Breast epithelium (tissue), 4 donors: ENCODE measurements around the gene ADAM30. TPM values are rescaled to one million over a fixed set of nuclear protein-coding genes. Genes with fewer than 3 reads are reported as not detected.
A peak's percentile ranks its signal among the peaks of the same experiment; 100 is the strongest.

Experiments used
- DNase-seq, 2 donors: peaks; one replicate each; pipeline ENCODE4 v3.0.0-alpha.2; 2019; ENCODE audit warnings: low spot score in 2 of 2
- H3K27ac ChIP-seq, 2 donors: fragments of 200-600 bp; sonication (generic) in 1 of 2; one replicate each; pipeline ENCODE4 v1.5.1; 2016 to 2019; ENCODE audit warnings: mild to moderate bottlenecking in 1 of 2
- H3K27me3 ChIP-seq, 2 donors: fragments of 200-600 bp; sonication (generic) in 1 of 2; one replicate each; pipeline versions ENCODE4 v1.5.1 to v1.6.0; 2017 to 2019; ENCODE audit warnings: control low read depth in 1 of 2, mild to moderate bottlenecking in 1 of 2
- H3K36me3 ChIP-seq: fragments of 200-600 bp; one replicate; pipeline ENCODE4 v1.5.1; 2019
- H3K4me1 ChIP-seq, 2 donors: fragments of 200-600 bp; sonication (generic); one replicate each; pipeline ENCODE4 v1.5.1; 2016 to 2019; ENCODE audit warnings: control low read depth in 1 of 2
- H3K4me3 ChIP-seq, 3 donors: fragments of 200-600 bp; sonication (generic); 1 replicate in 2 of 3; 2 replicates in 1 of 3; pipeline ENCODE4 v1.5.1; 2016 to 2019; ENCODE audit warnings: mild to moderate bottlenecking in 3 of 3, moderate library complexity in 2 of 3
- H3K9me3 ChIP-seq, 2 donors: fragments of 200-600 bp; sonication (generic) in 1 of 2; one replicate each; pipeline ENCODE4 v1.5.1; 2016 to 2019; ENCODE audit warnings: control low read depth in 1 of 2
- POLR2A ChIP-seq: fragments of 450-650 bp; IDR thresholded peaks from one replicate; pipeline ENCODE4 v1.6.1; 2016; ENCODE audit warnings: antibody characterized with exemption, mild to moderate bottlenecking, moderate library complexity
- POLR2AphosphoS5 ChIP-seq, 3 donors: sonication (generic); formaldehyde crosslinking; IDR thresholded peaks; one replicate each; pipeline ENCODE4 v1.6.1; 2017; ENCODE audit warnings: antibody characterized with exemption in 3 of 3
- intact Hi-C: fragments of 100-400 bp; cut with DNase I; formaldehyde crosslinking; loops from one replicate; pipeline ENCODE4 v1.15.1; 2023; ENCODE audit warnings: low total_unique reads
- total RNA-seq, 3 donors: library from RNA; depleted of rRNA; stranded (reverse); fragments of >200 nt; gene quantifications; one replicate each; pipeline ENCODE4 v1.1.0, GENCODE V29; 2016
- TF ChIP-seq, protein P1 (sequence below), 3 donors: fragments of 450-650 bp; IDR thresholded peaks; one replicate each; pipeline ENCODE4 v1.5.1; 2016 to 2017; ENCODE audit warnings: antibody characterized with exemption in 3 of 3, mild to moderate bottlenecking in 3 of 3, moderate library complexity in 3 of 3

Gene ADAM30
- total RNA-seq, 3 donors from 2014 or later, result not detected

DNA sequence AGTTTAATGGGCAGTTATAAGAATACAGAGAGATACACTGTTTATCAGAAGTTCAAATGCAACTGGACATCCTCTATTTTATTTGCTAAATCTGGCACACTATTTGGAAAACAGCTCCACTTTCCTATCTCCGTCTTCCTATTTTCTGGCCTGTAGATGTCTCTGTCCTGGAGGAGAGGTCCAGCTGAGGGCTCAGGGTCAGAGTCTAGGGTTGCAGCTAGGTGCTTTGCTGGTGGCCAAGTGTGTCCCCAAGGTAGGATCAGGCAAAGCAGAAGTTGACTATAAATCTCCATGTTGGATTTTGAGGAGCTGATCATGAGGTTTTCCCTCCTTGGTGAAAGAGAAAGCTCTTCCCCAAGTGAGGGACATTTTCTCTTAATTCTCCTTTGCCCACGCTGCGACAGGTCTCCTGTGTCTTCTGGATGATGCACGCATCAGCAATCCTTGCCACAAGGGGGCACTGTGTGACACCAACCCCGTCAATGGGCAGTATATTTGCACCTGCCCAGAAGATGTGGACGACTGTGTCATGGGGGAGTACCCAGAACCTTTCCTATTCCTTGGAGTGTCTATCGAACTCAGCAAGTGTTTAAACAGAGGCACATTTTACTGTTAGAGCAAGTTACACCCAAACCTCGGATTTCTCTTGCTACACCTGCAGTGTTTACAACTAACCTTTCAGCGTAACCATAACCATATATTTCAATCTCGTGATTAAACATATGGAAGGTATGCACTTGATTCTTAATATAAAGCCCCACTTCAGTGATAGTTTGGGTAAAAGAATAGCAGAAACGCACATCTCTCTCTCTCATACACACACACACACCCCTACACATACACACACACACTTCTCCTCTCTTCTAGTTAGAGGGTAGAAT lies 10.2 kb downstream of the ADAM30 start:
- Histone ChIP-seq H3K9me3 (no peaks in the 10 kb centered on the region), H3K27ac (no peak overlapping the region), H3K36me3 (no peaks in the 10 kb centered on the region), H3K4me3 (no peak overlapping the region), H3K27me3 (no peaks in the 10 kb centered on the region), H3K4me1 (no peaks in the 10 kb centered on the region)
- TF ChIP-seq, protein P1, sequence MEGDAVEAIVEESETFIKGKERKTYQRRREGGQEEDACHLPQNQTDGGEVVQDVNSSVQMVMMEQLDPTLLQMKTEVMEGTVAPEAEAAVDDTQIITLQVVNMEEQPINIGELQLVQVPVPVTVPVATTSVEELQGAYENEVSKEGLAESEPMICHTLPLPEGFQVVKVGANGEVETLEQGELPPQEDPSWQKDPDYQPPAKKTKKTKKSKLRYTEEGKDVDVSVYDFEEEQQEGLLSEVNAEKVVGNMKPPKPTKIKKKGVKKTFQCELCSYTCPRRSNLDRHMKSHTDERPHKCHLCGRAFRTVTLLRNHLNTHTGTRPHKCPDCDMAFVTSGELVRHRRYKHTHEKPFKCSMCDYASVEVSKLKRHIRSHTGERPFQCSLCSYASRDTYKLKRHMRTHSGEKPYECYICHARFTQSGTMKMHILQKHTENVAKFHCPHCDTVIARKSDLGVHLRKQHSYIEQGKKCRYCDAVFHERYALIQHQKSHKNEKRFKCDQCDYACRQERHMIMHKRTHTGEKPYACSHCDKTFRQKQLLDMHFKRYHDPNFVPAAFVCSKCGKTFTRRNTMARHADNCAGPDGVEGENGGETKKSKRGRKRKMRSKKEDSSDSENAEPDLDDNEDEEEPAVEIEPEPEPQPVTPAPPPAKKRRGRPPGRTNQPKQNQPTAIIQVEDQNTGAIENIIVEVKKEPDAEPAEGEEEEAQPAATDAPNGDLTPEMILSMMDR (IDR thresholded peaks at IDR 0.05), result peak in 2 of 3 donors; percentile 54 to 56
- TF ChIP-seq POLR2AphosphoS5 (IDR thresholded peaks at IDR 0.05) (no peak), POLR2A (no peak)
- peak in 1 of 2 donors; percentile 67 for DNase-seq
- intact Hi-C loops, result no loop called here

GRCh38 chr1:119884711-119885110 lies 11.6 kb downstream of the ADAM30 start:
- intact Hi-C loops, result no loop called here
- Histone ChIP-seq H3K27ac (no peak overlapping the region), H3K36me3 (no peaks in the 10 kb centered on the region), H3K27me3 (no peaks in the 10 kb centered on the region), H3K9me3 (no peaks in the 10 kb centered on the region), H3K4me3 (no peak overlapping the region), H3K4me1 (no peaks in the 10 kb centered on the region)
- TF ChIP-seq, protein P1 (IDR thresholded peaks at IDR 0.05), result no peak
- TF ChIP-seq POLR2AphosphoS5 (IDR thresholded peaks at IDR 0.05) (no peak), POLR2A (no peak)
- DNase-seq, result no peak

- H3K4me1 ChIP-seq, result no peaks in the 10 kb centered on the region
- no peaks in the 10 kb centered on the region for H3K27me3 ChIP-seq
- intact Hi-C loops, result no loop called here
- no peaks in the 10 kb centered on the region for H3K36me3 ChIP-seq
- no peak overlapping the region for H3K4me3 ChIP-seq
- TF ChIP-seq POLR2A, result no peak
- TF ChIP-seq, protein P1 (IDR thresholded peaks at IDR 0.05), result no peak
- TF ChIP-seq POLR2AphosphoS5 (IDR thresholded peaks at IDR 0.05), result no peak
- DNase-seq, result no peak
- no peaks in the 10 kb centered on the region for H3K9me3 ChIP-seq
- H3K27ac ChIP-seq, result no peak overlapping the region
Observed at GRCh38 chr1:119883826-119884225, 12.5 kb downstream of the ADAM30 start.

DNA sequence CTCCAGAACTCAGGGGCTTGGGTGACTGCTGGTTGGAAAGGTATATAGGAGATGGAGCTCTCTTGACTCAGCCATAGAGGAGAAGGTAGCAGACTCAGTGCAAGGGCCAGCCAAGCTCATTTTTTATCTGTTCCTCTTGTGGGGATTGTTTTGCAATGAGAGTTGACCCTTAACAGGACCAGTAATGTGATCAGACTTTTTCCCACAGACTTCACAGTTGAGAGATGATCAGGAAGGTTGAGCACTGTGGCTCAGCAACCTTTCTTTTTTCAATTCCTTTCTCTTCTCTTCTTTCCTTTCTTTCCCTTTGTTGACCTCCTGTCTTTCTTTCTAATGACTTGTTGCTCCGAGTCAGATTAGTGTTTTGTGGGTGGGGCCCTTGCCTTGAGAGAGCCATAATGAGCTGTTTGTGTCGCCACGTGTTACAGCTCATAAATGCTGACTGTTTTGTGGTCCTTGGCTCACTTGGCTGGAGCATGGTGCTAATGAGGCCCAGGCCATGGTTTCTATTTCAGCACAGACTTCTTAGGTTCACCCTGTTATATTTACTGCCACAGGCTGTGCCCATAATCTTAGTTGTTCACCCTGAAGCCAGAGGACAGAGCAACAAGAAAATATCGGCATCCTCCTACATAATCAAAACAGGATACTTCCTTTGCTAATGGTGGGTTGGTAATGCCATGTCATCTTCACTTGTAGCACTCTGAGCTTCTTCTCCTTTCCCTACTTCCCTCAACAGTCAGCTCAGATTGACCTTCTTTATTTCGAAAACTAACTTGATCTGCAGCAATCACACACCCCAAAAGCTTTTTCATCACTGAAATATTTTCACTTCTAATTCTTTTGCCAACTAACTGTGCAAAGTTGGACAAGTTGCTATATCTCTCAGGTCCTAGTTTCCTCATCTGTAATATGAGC lies 13.9 kb downstream of the ADAM30 start:
- H3K27ac ChIP-seq, result no peak overlapping the region
- intact Hi-C loops, result no loop called here
- no peaks in the 10 kb centered on the region for H3K36me3 ChIP-seq
- no peaks in the 10 kb centered on the region for H3K27me3 ChIP-seq
- H3K4me1 ChIP-seq, result no peaks in the 10 kb centered on the region
- no peak for TF ChIP-seq POLR2AphosphoS5 (IDR thresholded peaks at IDR 0.05)
- no peak for TF ChIP-seq POLR2A
- TF ChIP-seq, protein P1 (IDR thresholded peaks at IDR 0.05), result no peak
- H3K4me3 ChIP-seq, result no peak overlapping the region
- no peak for DNase-seq
- H3K9me3 ChIP-seq, result no peaks in the 10 kb centered on the region
